ENCODE data around the gene RECQL5.

- TF ChIP-seq POLR2A (IDR thresholded peaks at IDR 0.05; ENCODE audit: low read depth, low read length): no peak
- no peak for TF ChIP-seq TAF1 (IDR thresholded peaks at IDR 0.05; ENCODE audit: borderline replicate concordance, low read depth, low read length)
These were observed 23.9 kb downstream of the RECQL5 start for GRCh38 chr17:75642784-75643642.

Measured in GM12892 (cell line).